Astrocyte (in vitro differentiated cells and primary cell): Measurements from ENCODE around the gene AQP7. TPM values are rescaled to one million over a fixed set of nuclear protein-coding genes. Genes with fewer than 3 reads are reported as not detected.

Experiments
- DNase-seq: peaks from one replicate; pipeline ENCODE4 v3.0.0-alpha.2; 2010; ENCODE audit warnings: low read depth
- FAIRE-seq: peaks from 2 replicates; lab custom pipeline; 2011; peaks lifted over from hg19 to GRCh38; lab: Jason Lieb, UNC
- H2AFZ ChIP-seq: 2 replicates; pipeline ENCODE4 v1.6.0; 2012; ENCODE audit warnings: low read depth, low read length, inconsistent platforms
- H3K27ac ChIP-seq: 2 replicates; pipeline ENCODE4 v1.5.1; 2011; ENCODE audit warnings: low read depth, low read length, inconsistent platforms
- H3K27me3 ChIP-seq: 2 replicates; pipeline ENCODE4 v1.6.0; 2011; ENCODE audit warnings: low read length, inconsistent platforms; ENCODE audit not compliant: insufficient read depth
- H3K36me3 ChIP-seq: 2 replicates; pipeline ENCODE4 v1.5.1; 2011; ENCODE audit warnings: low read length, inconsistent platforms; ENCODE audit not compliant: insufficient read depth
- H3K4me1 ChIP-seq: 2 replicates; pipeline ENCODE4 v1.5.1; 2011; ENCODE audit warnings: low read length, inconsistent platforms; ENCODE audit not compliant: insufficient read depth
- H3K4me2 ChIP-seq: 2 replicates; pipeline ENCODE4 v1.6.0; 2012; ENCODE audit warnings: low read length, inconsistent platforms
- H3K4me3 ChIP-seq: 2 replicates; pipeline ENCODE4 v1.5.1; 2011; ENCODE audit warnings: low read depth, mild to moderate bottlenecking, low read length, inconsistent platforms; ENCODE audit not compliant: insufficient read depth
- H3K79me2 ChIP-seq: 2 replicates; pipeline ENCODE4 v1.6.0; 2012; ENCODE audit warnings: mild to moderate bottlenecking, low read length, inconsistent platforms; ENCODE audit not compliant: insufficient read depth
- H3K9ac ChIP-seq: 2 replicates; pipeline ENCODE4 v1.6.0; 2012; ENCODE audit warnings: mild to moderate bottlenecking, low read length, inconsistent platforms
- H3K9me3 ChIP-seq: 2 replicates; pipeline ENCODE4 v1.5.1; 2012; ENCODE audit warnings: low read depth, mild to moderate bottlenecking, low read length, inconsistent platforms; ENCODE audit not compliant: insufficient read depth
- H4K20me1 ChIP-seq: 2 replicates; pipeline ENCODE4 v1.6.0; 2012; ENCODE audit warnings: low read length, inconsistent platforms; ENCODE audit not compliant: insufficient read depth
- H3K27ac Mint-ChIP-seq: one replicate; pipeline ENCODE4 v1.8.0; 2021; ENCODE audit warnings: mild to moderate bottlenecking, mixed read lengths; ENCODE audit not compliant: unreplicated experiment
- H3K27me3 Mint-ChIP-seq: one replicate; pipeline ENCODE4 v1.8.0; 2021; ENCODE audit warnings: low read depth, mixed read lengths; ENCODE audit not compliant: unreplicated experiment
- H3K36me3 Mint-ChIP-seq: one replicate; pipeline ENCODE4 v1.8.0; 2021; ENCODE audit warnings: low read depth, mixed read lengths; ENCODE audit not compliant: unreplicated experiment
- H3K4me1 Mint-ChIP-seq: one replicate; pipeline ENCODE4 v1.8.0; 2021; ENCODE audit warnings: low read depth, mixed read lengths; ENCODE audit not compliant: unreplicated experiment
- H3K4me3 Mint-ChIP-seq: one replicate; pipeline ENCODE4 v1.8.0; 2021; ENCODE audit warnings: mild to moderate bottlenecking, moderate library complexity, mixed read lengths; ENCODE audit not compliant: unreplicated experiment
- H3K9me3 Mint-ChIP-seq: one replicate; pipeline ENCODE4 v1.8.0; 2021; ENCODE audit warnings: mild to moderate bottlenecking, mixed read lengths; ENCODE audit not compliant: unreplicated experiment
- EZH2 ChIP-seq: IDR thresholded peaks from 2 replicates; pipeline ENCODE4 v1.6.1; 2012; ENCODE audit warnings: mild to moderate bottlenecking, low read length, inconsistent platforms; ENCODE audit not compliant: insufficient read depth
- total RNA-seq: library from RNA; stranded (reverse); gene quantifications from 2 replicates; pipeline ENCODE4 v1.2.1, GENCODE V29; 2021
- TF ChIP-seq, protein P1 (sequence below): IDR thresholded peaks from 2 replicates; pipeline ENCODE4 v1.5.1; 2011; ENCODE audit warnings: low read depth, mild to moderate bottlenecking, inconsistent platforms, low read length, moderate library complexity; ENCODE audit not compliant: insufficient read depth

Gene AQP7
- total RNA-seq, 1 donor from 2014 or later: 1.9 TPM

DNA sequence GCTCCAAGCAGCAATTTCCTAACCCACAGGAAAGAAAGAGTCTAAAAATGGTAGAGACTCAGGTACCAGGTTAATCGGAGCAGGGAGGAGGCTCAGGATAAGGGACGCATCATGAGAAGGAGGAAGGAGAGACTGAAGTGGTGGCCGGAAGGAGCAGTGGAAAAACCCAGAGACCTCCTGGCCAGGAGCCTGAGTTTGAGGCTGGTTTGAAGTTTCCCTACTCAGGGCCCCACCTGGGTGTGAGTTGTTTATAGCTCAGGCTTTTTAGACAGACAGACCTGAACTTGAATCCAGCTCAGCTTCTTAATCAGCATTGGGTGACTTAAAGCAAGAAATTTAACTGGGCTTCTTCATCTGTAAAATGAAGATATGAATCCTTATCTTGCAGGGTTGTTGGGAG lies 11.9 kb upstream of the AQP7 start:
- DNase-seq (no peak), FAIRE-seq (no peak)
- Histone ChIP-seq H3K27me3 (peaks cover 6% of the 10 kb centered on the region), H3K9me3 (no peaks in the 10 kb centered on the region), H3K27ac (no peak overlapping the region), H3K4me2 (no peak overlapping the region), H4K20me1 (no peaks in the 10 kb centered on the region), H2AFZ (no peak overlapping the region), H3K4me3 (no peak overlapping the region), H3K4me1 (no peaks in the 10 kb centered on the region), H3K36me3 (no peaks in the 10 kb centered on the region), H3K79me2 (no peaks in the 10 kb centered on the region), H3K9ac (no peak overlapping the region)
- no peak for TF ChIP-seq EZH2
- TF ChIP-seq, protein P1, sequence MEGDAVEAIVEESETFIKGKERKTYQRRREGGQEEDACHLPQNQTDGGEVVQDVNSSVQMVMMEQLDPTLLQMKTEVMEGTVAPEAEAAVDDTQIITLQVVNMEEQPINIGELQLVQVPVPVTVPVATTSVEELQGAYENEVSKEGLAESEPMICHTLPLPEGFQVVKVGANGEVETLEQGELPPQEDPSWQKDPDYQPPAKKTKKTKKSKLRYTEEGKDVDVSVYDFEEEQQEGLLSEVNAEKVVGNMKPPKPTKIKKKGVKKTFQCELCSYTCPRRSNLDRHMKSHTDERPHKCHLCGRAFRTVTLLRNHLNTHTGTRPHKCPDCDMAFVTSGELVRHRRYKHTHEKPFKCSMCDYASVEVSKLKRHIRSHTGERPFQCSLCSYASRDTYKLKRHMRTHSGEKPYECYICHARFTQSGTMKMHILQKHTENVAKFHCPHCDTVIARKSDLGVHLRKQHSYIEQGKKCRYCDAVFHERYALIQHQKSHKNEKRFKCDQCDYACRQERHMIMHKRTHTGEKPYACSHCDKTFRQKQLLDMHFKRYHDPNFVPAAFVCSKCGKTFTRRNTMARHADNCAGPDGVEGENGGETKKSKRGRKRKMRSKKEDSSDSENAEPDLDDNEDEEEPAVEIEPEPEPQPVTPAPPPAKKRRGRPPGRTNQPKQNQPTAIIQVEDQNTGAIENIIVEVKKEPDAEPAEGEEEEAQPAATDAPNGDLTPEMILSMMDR: no peak
- H3K36me3 Mint-ChIP-seq: no peaks in the 10 kb centered on the region
- H3K27ac Mint-ChIP-seq: no peak overlapping the region
- H3K27me3 Mint-ChIP-seq: peaks cover 28% of the 10 kb centered on the region
- no peak overlapping the region for H3K4me3 Mint-ChIP-seq
- peaks cover 3% of the 10 kb centered on the region for H3K4me1 Mint-ChIP-seq
- H3K9me3 Mint-ChIP-seq: no peaks in the 10 kb centered on the region

DNA sequence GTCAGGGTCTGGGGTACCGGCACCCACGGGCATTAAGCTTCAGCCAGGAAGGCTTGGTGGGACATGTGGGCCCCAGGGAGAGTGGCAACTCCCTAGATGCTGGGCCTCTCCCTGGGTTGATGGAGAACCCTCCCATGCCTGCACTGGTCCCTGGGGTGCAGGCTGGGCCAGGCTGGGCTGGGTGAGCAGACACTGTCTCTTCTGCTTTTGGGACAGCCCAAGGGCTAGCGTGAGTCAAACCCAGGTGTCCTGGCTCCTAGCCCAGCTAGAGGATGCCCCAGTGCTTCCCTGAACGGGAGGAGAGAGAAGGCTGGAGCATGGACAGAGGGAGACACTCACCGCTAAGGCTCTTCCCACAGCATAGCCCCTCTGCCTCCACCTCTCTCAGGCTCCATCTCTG lies 5.7 kb upstream of the AQP7 start:
- H3K4me1 Mint-ChIP-seq: peaks cover 2% of the 10 kb centered on the region

DNA sequence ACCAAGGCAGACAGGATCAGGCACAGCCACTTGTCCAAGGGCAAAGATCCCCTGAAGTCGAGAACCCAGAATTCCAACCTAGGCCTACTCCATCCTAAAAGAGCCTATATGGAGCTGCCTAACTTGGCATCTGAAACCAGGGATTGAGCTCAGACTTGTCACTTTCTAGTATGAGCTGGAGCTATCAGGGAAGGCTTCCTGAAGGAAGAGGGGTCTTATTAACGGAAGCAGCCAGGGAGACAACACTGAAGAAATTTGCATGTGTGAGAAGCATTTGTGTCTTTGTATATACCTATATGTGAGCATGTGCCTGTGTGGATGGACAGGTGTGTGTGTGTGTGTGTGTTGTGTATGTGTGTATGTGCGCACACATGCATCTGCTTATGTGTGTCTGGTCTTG lies 4.7 kb upstream of the AQP7 start:
- TF ChIP-seq EZH2: no peak
- TF ChIP-seq, protein P1: no peak
- DNase-seq (no peak), FAIRE-seq (no peak)
- Histone ChIP-seq H3K9me3 (no peaks in the 10 kb centered on the region), H3K27ac (no peak overlapping the region), H2AFZ (no peak overlapping the region), H3K79me2 (no peaks in the 10 kb centered on the region), H3K9ac (no peak overlapping the region), H3K4me3 (no peak overlapping the region), H3K4me1 (no peaks in the 10 kb centered on the region), H3K4me2 (no peak overlapping the region), H3K36me3 (no peaks in the 10 kb centered on the region), H4K20me1 (no peaks in the 10 kb centered on the region), H3K27me3 (no peaks in the 10 kb centered on the region)
- Mint-ChIP-seq H3K27ac (no peak overlapping the region), H3K9me3 (peaks cover 2% of the 10 kb centered on the region), H3K4me3 (no peak overlapping the region), H3K27me3 (peaks cover 15% of the 10 kb centered on the region), H3K4me1 (peaks cover 2% of the 10 kb centered on the region), H3K36me3 (no peaks in the 10 kb centered on the region)

More for the DNA sequence above, 5.7 kb upstream of the AQP7 start:
- Histone ChIP-seq H3K4me2 (no peak overlapping the region), H2AFZ (no peak overlapping the region), H3K9ac (no peak overlapping the region), H3K4me1 (no peaks in the 10 kb centered on the region), H3K79me2 (no peaks in the 10 kb centered on the region), H4K20me1 (no peaks in the 10 kb centered on the region), H3K4me3 (no peak overlapping the region), H3K36me3 (no peaks in the 10 kb centered on the region), H3K9me3 (no peaks in the 10 kb centered on the region), H3K27ac (no peak overlapping the region), H3K27me3 (no peaks in the 10 kb centered on the region)
- no peak for DNase-seq
- Mint-ChIP-seq H3K9me3 (peaks cover 2% of the 10 kb centered on the region), H3K27ac (no peak overlapping the region), H3K27me3 (peaks cover 13% of the 10 kb centered on the region), H3K4me3 (no peak overlapping the region), H3K36me3 (no peaks in the 10 kb centered on the region)
- FAIRE-seq: no peak
- no peak for TF ChIP-seq EZH2
- TF ChIP-seq, protein P1: no peak
